ENCODE results near the gene CEP85L.

Gene CEP85L

DNA sequence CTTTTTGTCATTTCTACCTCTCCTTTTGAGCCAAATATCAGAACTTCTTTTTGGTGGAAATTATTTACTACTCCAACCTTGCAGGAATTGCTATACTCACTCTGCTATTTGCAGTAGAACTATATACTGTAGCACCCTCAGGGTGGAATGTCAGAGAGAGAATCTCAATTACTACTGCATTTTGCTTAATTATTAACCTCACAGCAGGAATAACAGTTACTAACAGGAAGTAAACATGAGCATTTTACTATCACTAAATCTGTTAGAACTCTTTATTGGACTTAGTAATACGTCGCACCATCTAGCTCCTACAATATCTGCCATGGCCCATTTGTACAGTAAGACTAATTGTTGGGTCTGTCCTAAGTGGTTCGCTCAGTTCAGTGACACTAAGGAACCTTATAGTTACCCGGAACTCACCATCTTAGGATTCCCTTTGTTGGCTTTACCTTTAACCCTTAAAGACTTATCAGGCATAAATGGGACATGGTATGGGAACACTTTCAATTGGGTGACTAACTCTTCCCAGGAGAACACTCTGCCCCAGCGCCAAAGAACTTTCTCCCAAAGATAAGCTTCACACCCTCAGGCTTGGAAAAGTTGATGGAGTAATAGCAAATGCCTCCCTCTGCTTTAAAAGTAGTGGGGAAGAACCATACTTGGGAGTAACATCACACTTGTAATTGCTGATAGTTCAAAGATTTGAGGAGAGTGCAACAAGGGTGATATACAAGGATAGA lies 64.5 kb downstream of the CEP85L start:
- TF ChIP-seq, protein P1, sequence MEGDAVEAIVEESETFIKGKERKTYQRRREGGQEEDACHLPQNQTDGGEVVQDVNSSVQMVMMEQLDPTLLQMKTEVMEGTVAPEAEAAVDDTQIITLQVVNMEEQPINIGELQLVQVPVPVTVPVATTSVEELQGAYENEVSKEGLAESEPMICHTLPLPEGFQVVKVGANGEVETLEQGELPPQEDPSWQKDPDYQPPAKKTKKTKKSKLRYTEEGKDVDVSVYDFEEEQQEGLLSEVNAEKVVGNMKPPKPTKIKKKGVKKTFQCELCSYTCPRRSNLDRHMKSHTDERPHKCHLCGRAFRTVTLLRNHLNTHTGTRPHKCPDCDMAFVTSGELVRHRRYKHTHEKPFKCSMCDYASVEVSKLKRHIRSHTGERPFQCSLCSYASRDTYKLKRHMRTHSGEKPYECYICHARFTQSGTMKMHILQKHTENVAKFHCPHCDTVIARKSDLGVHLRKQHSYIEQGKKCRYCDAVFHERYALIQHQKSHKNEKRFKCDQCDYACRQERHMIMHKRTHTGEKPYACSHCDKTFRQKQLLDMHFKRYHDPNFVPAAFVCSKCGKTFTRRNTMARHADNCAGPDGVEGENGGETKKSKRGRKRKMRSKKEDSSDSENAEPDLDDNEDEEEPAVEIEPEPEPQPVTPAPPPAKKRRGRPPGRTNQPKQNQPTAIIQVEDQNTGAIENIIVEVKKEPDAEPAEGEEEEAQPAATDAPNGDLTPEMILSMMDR (conservative IDR thresholded peaks at IDR 0.05; ENCODE audit: low read length), result no peak

DNA sequence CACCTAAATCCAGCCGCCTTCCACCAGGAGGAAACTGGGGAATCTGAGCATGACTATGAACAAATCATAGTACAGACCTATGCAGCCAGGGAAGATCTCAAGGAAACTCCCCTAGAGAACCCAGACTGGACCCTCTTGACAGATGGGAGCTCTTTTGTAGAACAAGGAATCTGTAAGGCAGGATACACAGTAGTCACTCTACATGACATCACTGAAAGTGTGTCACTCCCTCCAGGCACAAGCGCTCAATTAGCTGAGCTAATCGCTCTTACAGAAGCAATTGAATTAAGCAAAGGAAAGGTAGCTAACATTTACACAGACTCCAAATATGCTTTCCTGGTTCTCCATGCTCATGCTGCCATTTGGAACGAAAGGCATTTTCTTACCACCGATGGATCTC lies 66.5 kb downstream of the CEP85L start:
- TF ChIP-seq, protein P1 (conservative IDR thresholded peaks at IDR 0.05; ENCODE audit: low read length), result no peak
- no peak overlapping the region for H3K4me3 ChIP-seq (ENCODE audit: low read length)
- no peak for DNase-seq (ENCODE audit: low read depth)

More for the DNA sequence above, 64.5 kb downstream of the CEP85L start:
- H3K4me3 ChIP-seq (ENCODE audit: low read length), result no peak overlapping the region
- no peak for DNase-seq (ENCODE audit: low read depth)

DNA sequence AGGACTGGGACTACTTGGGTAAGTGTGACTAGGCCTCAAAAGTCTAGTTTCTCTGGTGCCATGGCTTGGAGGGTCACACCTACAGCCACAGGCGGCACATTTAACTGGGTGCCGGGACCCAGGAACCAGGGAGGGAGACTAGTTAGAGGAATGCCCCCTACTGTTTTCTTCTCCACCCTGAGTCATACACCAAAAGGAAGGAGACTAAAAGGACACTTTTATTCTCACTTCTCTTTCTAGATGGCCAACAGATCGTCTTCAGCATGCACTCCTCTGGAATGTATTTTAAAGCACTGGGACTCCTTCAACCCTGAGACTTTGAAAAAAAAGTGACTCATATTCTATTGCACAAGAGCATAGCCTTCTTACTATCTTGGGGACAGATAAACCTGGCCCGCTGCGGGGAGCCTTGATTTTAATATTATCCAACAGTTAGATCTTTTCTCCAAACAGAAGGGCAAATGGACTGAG lies 69.9 kb downstream of the CEP85L start:
- TF ChIP-seq, protein P1 (conservative IDR thresholded peaks at IDR 0.05; ENCODE audit: low read length), result no peak
- peak; percentile 73 for DNase-seq (ENCODE audit: low read depth)
- no peak overlapping the region for H3K4me3 ChIP-seq (ENCODE audit: low read length)

DNA sequence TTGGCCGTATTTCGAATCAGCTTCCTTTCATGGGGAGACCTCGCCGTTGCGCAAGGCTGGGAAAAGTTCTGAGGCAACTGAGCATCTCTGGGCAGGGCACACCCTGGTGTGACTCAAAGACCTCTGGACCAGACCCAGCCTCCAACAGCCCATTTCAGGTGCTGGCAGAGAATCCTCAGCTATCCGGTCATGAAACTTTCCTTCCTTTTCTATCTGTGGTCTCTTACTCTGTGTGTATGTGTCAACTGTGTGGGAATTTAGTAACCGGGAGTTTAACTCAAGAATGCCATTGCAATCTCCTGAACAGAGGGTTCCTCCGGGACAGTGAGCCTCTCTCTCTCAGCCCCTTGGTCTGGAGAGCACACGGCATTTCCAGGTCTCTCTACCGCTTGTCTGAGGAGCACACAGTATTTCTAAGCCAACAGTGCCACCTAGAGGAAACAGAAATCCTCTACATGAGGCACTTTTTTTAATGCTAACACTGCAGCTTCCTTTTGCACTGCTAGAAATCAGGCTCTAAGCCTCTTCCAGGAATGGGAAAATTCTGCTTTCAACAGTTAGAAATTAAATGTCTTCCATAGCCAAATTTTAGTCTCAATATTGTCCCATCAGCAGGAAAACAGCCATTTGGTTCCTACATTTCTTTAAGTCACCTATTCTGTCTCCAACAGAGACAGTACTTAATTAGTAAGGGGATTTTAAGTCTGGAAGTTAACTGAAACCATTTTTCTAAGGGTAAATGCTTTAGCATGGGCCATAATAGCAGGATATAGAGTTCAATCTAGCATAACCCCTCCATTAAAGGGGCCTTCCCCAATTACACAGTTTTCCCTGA lies 70.6 kb downstream of the CEP85L start:
- TF ChIP-seq, protein P1 (conservative IDR thresholded peaks at IDR 0.05; ENCODE audit: low read length), result peak; percentile 81
- H3K4me3 ChIP-seq (ENCODE audit: low read length), result no peak overlapping the region
- DNase-seq (ENCODE audit: low read depth), result peak; percentile 87

DNA sequence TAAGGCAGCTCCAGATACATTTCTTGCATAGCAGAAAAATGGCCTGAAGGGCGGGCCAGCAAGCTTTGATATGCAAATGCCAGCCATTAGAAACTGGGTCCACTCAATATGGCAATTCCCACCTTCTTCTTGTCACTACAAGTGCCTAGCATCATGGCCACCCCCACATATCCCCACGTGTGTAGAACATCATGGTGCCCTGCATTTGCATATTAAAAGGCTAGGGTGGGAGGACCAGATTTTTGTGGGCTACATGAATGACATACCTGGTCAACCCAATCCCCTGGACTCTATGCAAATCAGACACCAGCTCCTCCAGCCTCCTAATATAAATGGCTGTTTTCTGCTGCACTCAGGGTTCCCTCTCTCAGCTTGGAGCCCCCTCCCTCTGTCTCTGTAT lies 71.6 kb downstream of the CEP85L start:
- DNase-seq (ENCODE audit: low read depth), result no peak
- TF ChIP-seq, protein P1 (conservative IDR thresholded peaks at IDR 0.05; ENCODE audit: low read length), result no peak

DNA sequence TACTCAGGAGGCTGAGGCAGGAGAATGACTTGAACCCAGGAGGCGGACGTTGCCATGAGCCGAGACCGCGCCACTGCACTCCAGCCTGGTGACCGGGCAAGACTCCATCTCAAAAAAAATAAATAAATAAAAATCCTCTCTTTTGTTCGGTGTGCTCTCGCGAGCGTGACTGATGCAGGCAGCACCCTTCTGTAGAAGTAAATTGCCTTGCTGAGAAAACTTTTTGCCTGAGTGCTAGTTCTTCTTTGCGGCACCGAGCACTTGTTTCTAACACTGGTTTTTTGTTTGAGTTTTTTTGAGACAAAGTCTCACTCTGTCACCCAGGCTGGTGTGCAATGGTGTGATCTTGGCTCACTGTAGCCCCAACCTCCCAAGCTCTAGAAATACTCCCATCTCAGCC lies 72.8 kb downstream of the CEP85L start:
- H3K4me3 ChIP-seq (ENCODE audit: low read length), result no peak overlapping the region
- TF ChIP-seq, protein P1 (conservative IDR thresholded peaks at IDR 0.05; ENCODE audit: low read length), result no peak
- no peak for DNase-seq (ENCODE audit: low read depth)

More for the DNA sequence above, 71.6 kb downstream of the CEP85L start:
- no peak overlapping the region for H3K4me3 ChIP-seq (ENCODE audit: low read length)

All from AG10803 (cell line).